ENCODE measurements around the gene ANXA8. TPM values are rescaled to one million over a fixed set of nuclear protein-coding genes. Genes with fewer than 3 reads are reported as not detected.
"Not testable (repeated sequence)": the region's sequence is repeated elsewhere in the genome, so short reads cannot be mapped to it uniquely, and the experiment has no call there.

The ANXA8 gene, protein sequence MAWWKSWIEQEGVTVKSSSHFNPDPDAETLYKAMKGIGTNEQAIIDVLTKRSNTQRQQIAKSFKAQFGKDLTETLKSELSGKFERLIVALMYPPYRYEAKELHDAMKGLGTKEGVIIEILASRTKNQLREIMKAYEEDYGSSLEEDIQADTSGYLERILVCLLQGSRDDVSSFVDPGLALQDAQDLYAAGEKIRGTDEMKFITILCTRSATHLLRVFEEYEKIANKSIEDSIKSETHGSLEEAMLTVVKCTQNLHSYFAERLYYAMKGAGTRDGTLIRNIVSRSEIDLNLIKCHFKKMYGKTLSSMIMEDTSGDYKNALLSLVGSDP
- polyA plus RNA-seq = not detected in 2 replicates
- not detected in 2 replicates for polyA minus RNA-seq

DNA sequence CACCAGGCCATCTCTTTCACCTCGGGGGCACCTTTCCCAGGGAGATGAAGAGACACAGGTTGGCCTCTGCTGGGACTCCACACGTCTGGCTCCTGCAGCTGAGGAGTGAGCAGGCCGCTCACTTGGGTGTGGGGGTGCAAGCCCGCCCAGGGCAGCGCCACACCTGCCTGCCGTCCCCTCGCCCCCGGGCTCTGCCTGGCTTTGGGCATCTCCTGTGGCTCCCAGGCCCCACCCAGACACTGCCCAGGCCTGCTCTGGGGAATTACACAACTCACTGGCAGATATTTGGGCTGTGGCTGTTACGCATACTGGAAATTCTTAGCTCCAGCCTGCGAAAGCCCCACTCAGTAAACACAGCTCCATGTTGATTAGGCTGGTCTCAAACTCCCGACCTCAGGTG, at the start of gene ANXA8:
ANXA8 (minus strand) TSS at position 193 of the 400 bp plus-strand sequence; CDS start at position 11, 182 bp downstream.
- H3K4me3 ChIP-seq (ENCODE audit: low read length); H3K79me2 ChIP-seq (replicated peaks; ENCODE audit: insufficient read depth, low read length); H3F3A ChIP-seq (ENCODE audit: insufficient read depth, low read length, poor library complexity, severe bottlenecking); H3K36me3 ChIP-seq (ENCODE audit: insufficient read depth, low read length); H3K27ac ChIP-seq (ENCODE audit: low read length); H2AFZ ChIP-seq (ENCODE audit: low read depth, low read length); H4K20me1 ChIP-seq (ENCODE audit: insufficient read depth); H3K9ac ChIP-seq (ENCODE audit: low read length); H3K27me3 ChIP-seq (ENCODE audit: insufficient read depth, low read depth, low read length); H3K9me3 ChIP-seq (ENCODE audit: low read length); H3K4me2 ChIP-seq (ENCODE audit: low read length); H3K9me2 ChIP-seq (ENCODE audit: insufficient read depth, low read length): not testable (repeated sequence)

DNA sequence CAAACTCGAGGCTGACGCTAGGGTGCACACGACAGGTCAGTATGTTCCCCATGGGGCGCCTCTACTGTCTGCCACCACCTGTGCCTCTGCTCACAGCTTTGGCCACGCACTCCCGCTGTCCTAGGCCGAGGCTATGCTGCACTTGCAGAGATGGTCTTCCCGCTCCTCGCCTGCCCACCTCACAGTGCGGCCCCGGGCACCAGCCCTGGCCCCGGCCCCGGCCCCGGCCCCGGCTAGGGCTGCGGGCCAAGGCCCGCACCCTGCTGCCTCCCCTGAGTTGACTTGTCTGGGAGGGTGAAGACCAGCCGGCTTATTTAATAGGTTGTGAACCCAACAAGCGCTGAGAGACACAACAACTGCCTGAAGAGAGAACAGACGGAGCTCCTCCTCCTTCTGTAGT, 39.6 kb upstream of the ANXA8 start, which contains the start of gene AGAP9:
AGAP9 (minus strand) TSS at position 164 of the 400 bp plus-strand sequence; CDS start at position 52, 112 bp downstream.
- H3F3A ChIP-seq (ENCODE audit: insufficient read depth, low read length, poor library complexity, severe bottlenecking); H3K27me3 ChIP-seq (ENCODE audit: insufficient read depth, low read depth, low read length); H3K79me2 ChIP-seq (replicated peaks; ENCODE audit: insufficient read depth, low read length); H3K4me3 ChIP-seq (ENCODE audit: low read length); H3K4me2 ChIP-seq (ENCODE audit: low read length); H3K9me2 ChIP-seq (ENCODE audit: insufficient read depth, low read length); H3K27ac ChIP-seq (ENCODE audit: low read length); H3K9ac ChIP-seq (ENCODE audit: low read length); H3K36me3 ChIP-seq (ENCODE audit: insufficient read depth, low read length); H3K9me3 ChIP-seq (ENCODE audit: low read length); H4K20me1 ChIP-seq (ENCODE audit: insufficient read depth); H2AFZ ChIP-seq (ENCODE audit: low read depth, low read length): not testable (repeated sequence)

DNA sequence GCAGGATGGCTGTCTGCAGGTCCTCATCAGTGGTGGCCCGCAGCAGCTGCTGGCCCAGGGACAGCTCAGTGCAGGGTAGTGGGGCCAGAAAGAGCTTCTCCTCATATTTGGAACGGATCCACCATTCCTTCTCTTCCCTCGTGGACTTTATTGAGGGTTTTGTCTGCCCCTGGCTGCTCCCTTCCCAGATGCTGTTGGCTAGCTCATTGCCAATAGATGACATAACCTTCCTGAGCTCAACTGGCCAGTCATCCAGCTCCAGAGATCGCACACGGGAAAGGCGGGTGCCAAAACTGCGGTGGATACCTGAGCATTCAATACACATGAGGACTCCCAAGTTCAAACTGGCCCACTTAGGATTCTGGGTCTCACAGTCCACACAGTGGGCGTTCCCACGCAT, 18.4 kb upstream of the ANXA8 start:
- H3K36me3 ChIP-seq (ENCODE audit: insufficient read depth, low read length); H3K27me3 ChIP-seq (ENCODE audit: insufficient read depth, low read depth, low read length); H3K9me3 ChIP-seq (ENCODE audit: low read length); H3F3A ChIP-seq (ENCODE audit: insufficient read depth, low read length, poor library complexity, severe bottlenecking); H3K4me3 ChIP-seq (ENCODE audit: low read length); H3K9me2 ChIP-seq (ENCODE audit: insufficient read depth, low read length); H3K79me2 ChIP-seq (replicated peaks; ENCODE audit: insufficient read depth, low read length); H3K9ac ChIP-seq (ENCODE audit: low read length); H4K20me1 ChIP-seq (ENCODE audit: insufficient read depth); H3K4me2 ChIP-seq (ENCODE audit: low read length); H3K27ac ChIP-seq (ENCODE audit: low read length); H2AFZ ChIP-seq (ENCODE audit: low read depth, low read length): not testable (repeated sequence)

DNA sequence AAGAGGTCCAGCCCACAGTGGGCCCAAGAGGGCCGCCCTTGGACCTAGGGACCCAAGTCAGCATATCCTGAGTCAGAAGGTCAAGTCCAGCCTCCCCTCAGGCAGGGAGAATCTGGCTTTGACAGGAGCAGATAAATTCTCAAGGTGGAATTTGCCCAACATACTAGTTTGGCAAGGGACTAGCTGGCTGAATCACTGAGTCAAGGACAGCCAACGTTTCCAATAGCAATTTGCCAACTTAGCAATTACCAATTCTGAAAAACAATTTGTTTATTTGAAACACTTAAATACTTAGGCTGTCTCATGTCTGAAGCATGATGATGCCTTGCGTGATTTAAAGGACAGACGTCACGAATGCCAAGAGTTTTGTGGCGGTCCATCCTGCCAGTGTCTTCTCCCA, 10.3 kb upstream of the ANXA8 start:
- not testable (repeated sequence) for H3K9ac ChIP-seq (ENCODE audit: low read length); H3K9me2 ChIP-seq (ENCODE audit: insufficient read depth, low read length); H3K36me3 ChIP-seq (ENCODE audit: insufficient read depth, low read length); H3K9me3 ChIP-seq (ENCODE audit: low read length); H4K20me1 ChIP-seq (ENCODE audit: insufficient read depth); H3K4me2 ChIP-seq (ENCODE audit: low read length); H3F3A ChIP-seq (ENCODE audit: insufficient read depth, low read length, poor library complexity, severe bottlenecking); H3K4me3 ChIP-seq (ENCODE audit: low read length); H3K27me3 ChIP-seq (ENCODE audit: insufficient read depth, low read depth, low read length); H2AFZ ChIP-seq (ENCODE audit: low read depth, low read length); H3K27ac ChIP-seq (ENCODE audit: low read length); H3K79me2 ChIP-seq (replicated peaks; ENCODE audit: insufficient read depth, low read length)

DNA sequence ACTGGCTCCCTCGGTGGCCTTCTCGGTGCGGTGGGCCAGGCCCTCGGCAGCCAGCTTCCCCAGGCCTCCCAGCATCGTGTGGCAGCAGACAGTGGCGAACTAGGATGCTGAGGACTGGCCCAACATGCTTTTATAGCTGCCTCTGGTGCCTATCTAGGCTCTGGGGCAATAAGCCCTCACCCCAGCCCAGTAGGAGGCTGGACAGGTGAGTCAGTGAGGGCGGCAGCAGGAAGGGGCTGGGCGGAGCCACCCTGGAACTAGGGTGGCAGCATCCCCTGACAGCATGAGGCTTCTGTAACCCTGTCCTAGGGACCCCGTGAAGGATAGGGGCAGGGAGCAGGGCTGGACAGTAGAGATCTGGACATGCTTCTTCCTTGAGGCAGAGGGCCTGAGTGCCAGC, 7.7 kb upstream of the ANXA8 start, which contains the start of gene FAM25G:
FAM25G (minus strand) TSS at position 101 of the 400 bp plus-strand sequence; CDS start at position 75, 26 bp downstream.
- H3F3A ChIP-seq (ENCODE audit: insufficient read depth, low read length, poor library complexity, severe bottlenecking); H3K9ac ChIP-seq (ENCODE audit: low read length); H3K79me2 ChIP-seq (replicated peaks; ENCODE audit: insufficient read depth, low read length); H3K9me2 ChIP-seq (ENCODE audit: insufficient read depth, low read length); H3K9me3 ChIP-seq (ENCODE audit: low read length); H3K4me3 ChIP-seq (ENCODE audit: low read length); H3K4me2 ChIP-seq (ENCODE audit: low read length); H3K36me3 ChIP-seq (ENCODE audit: insufficient read depth, low read length); H3K27ac ChIP-seq (ENCODE audit: low read length); H2AFZ ChIP-seq (ENCODE audit: low read depth, low read length); H3K27me3 ChIP-seq (ENCODE audit: insufficient read depth, low read depth, low read length); H4K20me1 ChIP-seq (ENCODE audit: insufficient read depth): not testable (repeated sequence)

DNA sequence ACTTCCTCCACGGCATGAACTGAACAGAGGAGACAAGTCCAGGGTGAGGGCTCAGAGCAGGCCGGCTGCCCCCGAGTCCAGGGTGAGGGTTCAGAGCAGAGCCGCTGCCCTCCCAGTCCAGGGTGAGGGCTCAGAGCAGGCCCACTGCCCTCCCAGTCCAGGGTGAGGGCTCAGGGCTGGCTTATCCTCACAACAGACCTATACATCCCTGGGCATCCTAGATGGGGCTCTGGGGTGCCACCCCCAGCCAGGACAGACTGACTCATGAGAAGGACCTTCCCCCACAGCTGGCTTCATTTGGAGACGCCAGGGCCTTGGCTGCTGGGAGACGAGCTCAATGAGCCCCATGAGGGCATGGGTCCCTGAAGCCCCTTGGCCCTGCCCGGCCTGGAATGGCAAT, 5.7 kb upstream of the ANXA8 start:
- not testable (repeated sequence) for H4K20me1 ChIP-seq (ENCODE audit: insufficient read depth); H3F3A ChIP-seq (ENCODE audit: insufficient read depth, low read length, poor library complexity, severe bottlenecking); H3K9ac ChIP-seq (ENCODE audit: low read length); H3K27me3 ChIP-seq (ENCODE audit: insufficient read depth, low read depth, low read length); H3K79me2 ChIP-seq (replicated peaks; ENCODE audit: insufficient read depth, low read length); H3K27ac ChIP-seq (ENCODE audit: low read length); H3K9me3 ChIP-seq (ENCODE audit: low read length); H3K9me2 ChIP-seq (ENCODE audit: insufficient read depth, low read length); H2AFZ ChIP-seq (ENCODE audit: low read depth, low read length); H3K36me3 ChIP-seq (ENCODE audit: insufficient read depth, low read length); H3K4me2 ChIP-seq (ENCODE audit: low read length); H3K4me3 ChIP-seq (ENCODE audit: low read length)

DNA sequence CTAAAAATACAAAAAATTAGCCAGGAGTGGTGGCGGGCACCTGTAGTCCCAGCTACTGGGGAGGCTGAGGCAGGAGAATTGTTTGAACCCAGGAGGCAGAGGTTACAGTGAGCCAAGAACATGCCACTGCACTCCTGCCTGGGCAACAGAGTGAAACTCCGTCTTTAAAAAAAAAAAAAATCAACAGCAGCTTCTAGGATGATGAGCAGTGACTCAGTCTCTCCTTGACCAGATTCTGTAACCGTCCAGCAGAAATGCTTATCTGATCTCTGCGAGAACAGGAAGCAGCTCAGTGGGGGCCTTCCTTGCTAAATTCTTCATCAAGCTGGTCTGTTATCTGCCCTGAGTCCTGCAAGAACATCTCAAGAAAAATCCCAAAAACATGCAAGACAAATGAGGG, 2.0 kb upstream of the ANXA8 start:
- not testable (repeated sequence) for H3K36me3 ChIP-seq (ENCODE audit: insufficient read depth, low read length); H3K27ac ChIP-seq (ENCODE audit: low read length); H3K4me2 ChIP-seq (ENCODE audit: low read length); H3K9me2 ChIP-seq (ENCODE audit: insufficient read depth, low read length); H3K9ac ChIP-seq (ENCODE audit: low read length); H3K27me3 ChIP-seq (ENCODE audit: insufficient read depth, low read depth, low read length); H2AFZ ChIP-seq (ENCODE audit: low read depth, low read length); H3F3A ChIP-seq (ENCODE audit: insufficient read depth, low read length, poor library complexity, severe bottlenecking); H4K20me1 ChIP-seq (ENCODE audit: insufficient read depth); H3K79me2 ChIP-seq (replicated peaks; ENCODE audit: insufficient read depth, low read length); H3K9me3 ChIP-seq (ENCODE audit: low read length); H3K4me3 ChIP-seq (ENCODE audit: low read length)

DNA sequence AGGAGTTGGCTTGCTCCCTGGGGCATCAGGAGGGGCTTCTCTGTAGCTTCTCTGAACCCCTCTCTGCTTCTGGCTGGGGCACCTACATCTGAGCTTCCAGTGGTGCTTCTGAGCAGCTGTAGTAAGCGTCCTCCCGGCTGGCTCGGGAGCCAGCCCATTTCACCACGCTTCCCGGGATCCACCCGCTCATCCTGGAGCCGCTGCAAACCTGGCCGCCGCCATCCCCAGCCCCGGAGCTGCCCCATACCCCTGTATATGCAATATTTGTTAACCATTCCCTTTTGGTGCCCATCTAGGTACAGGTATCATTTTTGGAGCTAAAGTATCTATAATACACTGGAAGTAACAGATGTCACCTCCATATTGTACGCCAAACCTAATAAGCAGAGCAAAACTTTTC, 871 bp upstream of the ANXA8 start:
- not testable (repeated sequence) for H3K4me2 ChIP-seq (ENCODE audit: low read length); H3K27ac ChIP-seq (ENCODE audit: low read length); H3K79me2 ChIP-seq (replicated peaks; ENCODE audit: insufficient read depth, low read length); H3K4me3 ChIP-seq (ENCODE audit: low read length); H3F3A ChIP-seq (ENCODE audit: insufficient read depth, low read length, poor library complexity, severe bottlenecking); H2AFZ ChIP-seq (ENCODE audit: low read depth, low read length); H3K27me3 ChIP-seq (ENCODE audit: insufficient read depth, low read depth, low read length); H3K9me3 ChIP-seq (ENCODE audit: low read length); H3K9ac ChIP-seq (ENCODE audit: low read length); H3K9me2 ChIP-seq (ENCODE audit: insufficient read depth, low read length); H4K20me1 ChIP-seq (ENCODE audit: insufficient read depth); H3K36me3 ChIP-seq (ENCODE audit: insufficient read depth, low read length)

Measured in neural cell (in vitro differentiated cells).